ENCODE data around the gene UBE2J2.

DNA sequence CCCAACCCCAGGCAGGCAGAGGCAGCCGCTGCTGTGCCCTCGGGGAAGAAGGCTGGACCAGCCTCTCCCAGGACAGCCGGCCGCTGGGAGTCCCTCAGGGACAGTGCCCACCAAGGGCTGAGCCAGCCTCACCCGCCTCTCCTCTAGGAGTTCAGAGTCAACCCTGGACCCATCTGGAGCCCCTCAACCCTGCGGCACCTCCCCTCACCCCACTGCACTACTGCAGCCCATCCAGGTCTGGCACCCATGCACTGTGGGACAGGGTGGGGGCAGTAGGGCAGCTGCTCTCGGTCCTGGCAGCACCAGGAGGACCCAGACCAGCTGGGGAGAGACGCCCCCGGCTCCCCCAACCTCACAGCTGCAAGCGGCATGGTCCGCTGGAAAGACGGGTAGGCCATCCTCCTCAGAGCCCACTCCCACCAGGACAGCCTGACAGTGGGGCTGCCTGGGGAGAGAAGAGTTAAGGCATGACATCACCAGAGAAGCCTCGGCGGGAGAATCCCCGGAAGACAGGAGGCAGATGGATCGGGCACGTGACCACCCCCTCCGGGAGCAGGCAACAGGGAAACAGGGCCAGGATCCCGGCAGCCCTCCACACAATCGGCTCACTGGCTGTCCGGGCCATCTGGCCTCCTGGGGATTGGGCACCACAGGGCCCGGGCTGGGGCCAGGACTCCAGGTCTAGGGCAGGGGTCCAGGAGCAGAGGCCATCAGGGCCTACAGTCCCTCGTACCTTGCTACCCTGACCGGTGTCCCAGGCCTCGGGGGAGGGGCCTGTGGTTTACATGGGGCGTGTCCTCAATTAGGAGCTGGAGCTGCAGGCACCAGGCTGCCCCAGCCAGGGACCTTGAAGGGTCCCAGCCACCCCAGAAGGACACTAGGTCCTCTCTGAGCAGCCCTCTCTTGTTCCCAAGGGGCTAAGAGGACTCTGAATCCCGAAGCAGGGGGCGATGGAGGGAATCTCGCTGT is 31.0 kb upstream of the UBE2J2 start:
- TF ChIP-seq, protein P1, sequence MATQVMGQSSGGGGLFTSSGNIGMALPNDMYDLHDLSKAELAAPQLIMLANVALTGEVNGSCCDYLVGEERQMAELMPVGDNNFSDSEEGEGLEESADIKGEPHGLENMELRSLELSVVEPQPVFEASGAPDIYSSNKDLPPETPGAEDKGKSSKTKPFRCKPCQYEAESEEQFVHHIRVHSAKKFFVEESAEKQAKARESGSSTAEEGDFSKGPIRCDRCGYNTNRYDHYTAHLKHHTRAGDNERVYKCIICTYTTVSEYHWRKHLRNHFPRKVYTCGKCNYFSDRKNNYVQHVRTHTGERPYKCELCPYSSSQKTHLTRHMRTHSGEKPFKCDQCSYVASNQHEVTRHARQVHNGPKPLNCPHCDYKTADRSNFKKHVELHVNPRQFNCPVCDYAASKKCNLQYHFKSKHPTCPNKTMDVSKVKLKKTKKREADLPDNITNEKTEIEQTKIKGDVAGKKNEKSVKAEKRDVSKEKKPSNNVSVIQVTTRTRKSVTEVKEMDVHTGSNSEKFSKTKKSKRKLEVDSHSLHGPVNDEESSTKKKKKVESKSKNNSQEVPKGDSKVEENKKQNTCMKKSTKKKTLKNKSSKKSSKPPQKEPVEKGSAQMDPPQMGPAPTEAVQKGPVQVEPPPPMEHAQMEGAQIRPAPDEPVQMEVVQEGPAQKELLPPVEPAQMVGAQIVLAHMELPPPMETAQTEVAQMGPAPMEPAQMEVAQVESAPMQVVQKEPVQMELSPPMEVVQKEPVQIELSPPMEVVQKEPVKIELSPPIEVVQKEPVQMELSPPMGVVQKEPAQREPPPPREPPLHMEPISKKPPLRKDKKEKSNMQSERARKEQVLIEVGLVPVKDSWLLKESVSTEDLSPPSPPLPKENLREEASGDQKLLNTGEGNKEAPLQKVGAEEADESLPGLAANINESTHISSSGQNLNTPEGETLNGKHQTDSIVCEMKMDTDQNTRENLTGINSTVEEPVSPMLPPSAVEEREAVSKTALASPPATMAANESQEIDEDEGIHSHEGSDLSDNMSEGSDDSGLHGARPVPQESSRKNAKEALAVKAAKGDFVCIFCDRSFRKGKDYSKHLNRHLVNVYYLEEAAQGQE (IDR thresholded peaks at IDR 0.05): no peak
- TF ChIP-seq, protein P2, sequence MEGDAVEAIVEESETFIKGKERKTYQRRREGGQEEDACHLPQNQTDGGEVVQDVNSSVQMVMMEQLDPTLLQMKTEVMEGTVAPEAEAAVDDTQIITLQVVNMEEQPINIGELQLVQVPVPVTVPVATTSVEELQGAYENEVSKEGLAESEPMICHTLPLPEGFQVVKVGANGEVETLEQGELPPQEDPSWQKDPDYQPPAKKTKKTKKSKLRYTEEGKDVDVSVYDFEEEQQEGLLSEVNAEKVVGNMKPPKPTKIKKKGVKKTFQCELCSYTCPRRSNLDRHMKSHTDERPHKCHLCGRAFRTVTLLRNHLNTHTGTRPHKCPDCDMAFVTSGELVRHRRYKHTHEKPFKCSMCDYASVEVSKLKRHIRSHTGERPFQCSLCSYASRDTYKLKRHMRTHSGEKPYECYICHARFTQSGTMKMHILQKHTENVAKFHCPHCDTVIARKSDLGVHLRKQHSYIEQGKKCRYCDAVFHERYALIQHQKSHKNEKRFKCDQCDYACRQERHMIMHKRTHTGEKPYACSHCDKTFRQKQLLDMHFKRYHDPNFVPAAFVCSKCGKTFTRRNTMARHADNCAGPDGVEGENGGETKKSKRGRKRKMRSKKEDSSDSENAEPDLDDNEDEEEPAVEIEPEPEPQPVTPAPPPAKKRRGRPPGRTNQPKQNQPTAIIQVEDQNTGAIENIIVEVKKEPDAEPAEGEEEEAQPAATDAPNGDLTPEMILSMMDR (IDR thresholded peaks at IDR 0.05; ENCODE audit: low read depth, low read length, missing input control): no peak
